H9 (cell line): ENCODE results near the gene CINP. TPM values are rescaled to one million over a fixed set of nuclear protein-coding genes. Genes with fewer than 3 reads are reported as not detected.

Source experiments
- DNase-seq: peaks from one replicate; pipeline ENCODE4 v3.0.0-alpha.2; 2017
- H2AFZ ChIP-seq: one replicate; pipeline ENCODE4 v1.6.1; 2013; ENCODE audit warnings: mild to moderate bottlenecking, low read length, control low read depth, moderate library complexity
- H2AK5ac ChIP-seq: 2 replicates; pipeline ENCODE4 v1.6.1; 2013; ENCODE audit warnings: low read length, control low read depth, mixed read lengths; ENCODE audit not compliant: insufficient read length
- H2BK120ac ChIP-seq: one replicate; pipeline ENCODE4 v1.6.1; 2013; ENCODE audit warnings: low read depth, mild to moderate bottlenecking, low read length, control low read depth, inconsistent platforms; ENCODE audit not compliant: poor library complexity, severe bottlenecking
- H2BK12ac ChIP-seq: 2 replicates; pipeline ENCODE4 v1.6.1; 2013; ENCODE audit warnings: low read length, control low read depth, mixed read lengths, low read depth; ENCODE audit not compliant: insufficient read length
- H2BK15ac ChIP-seq: 2 replicates; pipeline ENCODE4 v1.6.1; 2013; ENCODE audit warnings: low read depth, low read length, control low read depth
- H2BK20ac ChIP-seq: one replicate; pipeline ENCODE4 v1.6.1; 2013; ENCODE audit warnings: low read depth, mild to moderate bottlenecking, low read length, control low read depth, inconsistent platforms; ENCODE audit not compliant: poor library complexity, severe bottlenecking
- H2BK5ac ChIP-seq: 2 replicates; pipeline ENCODE4 v1.6.1; 2013; ENCODE audit warnings: low read length, control low read depth, mixed read lengths; ENCODE audit not compliant: insufficient read length
- H3K14ac ChIP-seq: 2 replicates; pipeline ENCODE4 v1.6.1; 2013; ENCODE audit warnings: low read length, control low read depth; ENCODE audit not compliant: insufficient read depth
- H3K18ac ChIP-seq: 2 replicates; pipeline ENCODE4 v1.6.1; 2013; ENCODE audit warnings: low read depth, mild to moderate bottlenecking, mixed read lengths, low read length, control low read depth; ENCODE audit not compliant: insufficient read length
- H3K23ac ChIP-seq: 2 replicates; pipeline ENCODE4 v1.6.1; 2013; ENCODE audit warnings: low read length, control low read depth, mixed read lengths, low read depth; ENCODE audit not compliant: insufficient read length
- H3K23me2 ChIP-seq: 2 replicates; pipeline ENCODE4 v1.6.1; 2013; ENCODE audit warnings: low read depth, mild to moderate bottlenecking, mixed read lengths, low read length, control low read depth; ENCODE audit not compliant: insufficient read length, poor library complexity, severe bottlenecking
- H3K27ac ChIP-seq: 2 replicates; pipeline ENCODE4 v1.5.1; 2013; ENCODE audit warnings: low read length, control low read depth, mixed read lengths, low read depth; ENCODE audit not compliant: insufficient read length
- H3K27me3 ChIP-seq: 2 replicates; pipeline ENCODE4 v1.6.1; 2013; ENCODE audit warnings: low read length, control low read depth, inconsistent platforms; ENCODE audit not compliant: insufficient read depth
- H3K4ac ChIP-seq: 2 replicates; pipeline ENCODE4 v1.6.1; 2013; ENCODE audit warnings: low read depth, mild to moderate bottlenecking, control low read depth, inconsistent platforms, low read length, moderate library complexity
- H3K4me1 ChIP-seq: 2 replicates; pipeline ENCODE4 v1.6.1; 2013; ENCODE audit warnings: low read length, control low read depth, inconsistent platforms; ENCODE audit not compliant: insufficient read depth
- H3K4me2 ChIP-seq: 2 replicates; pipeline ENCODE4 v1.6.1; 2013; ENCODE audit warnings: low read length, control low read depth, mixed read lengths; ENCODE audit not compliant: insufficient read length, insufficient read depth
- H3K56ac ChIP-seq: 2 replicates; pipeline ENCODE4 v1.6.1; 2013; ENCODE audit warnings: low read depth, mild to moderate bottlenecking, mixed read lengths, low read length, control low read depth; ENCODE audit not compliant: insufficient read length
- H3K79me1 ChIP-seq: 2 replicates; pipeline ENCODE4 v1.6.1; 2013; ENCODE audit warnings: low read depth, mild to moderate bottlenecking, moderate library complexity, low read length, control low read depth, inconsistent platforms; ENCODE audit not compliant: insufficient read depth, poor library complexity, severe bottlenecking
- H3K79me2 ChIP-seq: 2 replicates; pipeline ENCODE4 v1.6.1; 2013; ENCODE audit warnings: low read length, control low read depth, inconsistent platforms; ENCODE audit not compliant: insufficient read depth
- H3K9ac ChIP-seq: 2 replicates; pipeline ENCODE4 v1.6.1; 2013; ENCODE audit warnings: low read length, control low read depth, mixed read lengths; ENCODE audit not compliant: insufficient read length; ENCODE audit errors: extremely low read depth
- H3K9me3 ChIP-seq: one replicate; pipeline ENCODE4 v1.6.1; 2013; ENCODE audit warnings: low read depth, low read length, inconsistent platforms; ENCODE audit not compliant: control insufficient read depth
- H3T11ph ChIP-seq: one replicate; pipeline ENCODE4 v1.6.1; 2013; ENCODE audit warnings: mild to moderate bottlenecking, low read length, control low read depth, inconsistent platforms
- H4K20me1 ChIP-seq: one replicate; pipeline ENCODE4 v1.6.1; 2013; ENCODE audit not compliant: control insufficient read depth, insufficient read length, insufficient read depth
- H4K5ac ChIP-seq: 2 replicates; pipeline ENCODE4 v1.6.1; 2013; ENCODE audit warnings: low read depth, mild to moderate bottlenecking, mixed read lengths, low read length, control low read depth; ENCODE audit not compliant: insufficient read length
- H4K8ac ChIP-seq: replicated peaks from 2 replicates; pipeline ENCODE4 v1.6.1; 2013; ENCODE audit warnings: low read length, control low read depth, mixed read lengths, low read depth; ENCODE audit not compliant: insufficient read length
- H4K91ac ChIP-seq: 2 replicates; pipeline ENCODE4 v1.6.1; 2013; ENCODE audit warnings: low read depth, mild to moderate bottlenecking, moderate library complexity, mixed read lengths, low read length, control low read depth; ENCODE audit not compliant: insufficient read length
- H3K27ac Mint-ChIP-seq, 3 experiments: 2 replicates in 2 of 3; 3 replicates in 1 of 3; pipeline ENCODE4 v1.8.0; 2020 to 2021; ENCODE audit warnings: mixed read lengths in 3 of 3, mild to moderate bottlenecking in 1 of 3, moderate library complexity in 1 of 3
- H3K27me3 Mint-ChIP-seq: 2 replicates; pipeline ENCODE4 v1.8.0; 2021; ENCODE audit warnings: low read depth, mild to moderate bottlenecking, moderate library complexity, mixed read lengths
- H3K36me3 Mint-ChIP-seq, 3 experiments: 2 replicates in 2 of 3; 3 replicates in 1 of 3; pipeline ENCODE4 v1.8.0; 2020 to 2021; ENCODE audit warnings: low read depth in 3 of 3, mixed read lengths in 3 of 3; ENCODE audit not compliant: insufficient read depth in 1 of 3
- H3K4me1 Mint-ChIP-seq, 2 experiments: 2 replicates each; pipeline ENCODE4 v1.8.0; 2020; ENCODE audit warnings: mixed read lengths in 2 of 2
- H3K4me3 Mint-ChIP-seq, 2 experiments: 2 replicates in 1 of 2; 3 replicates in 1 of 2; pipeline ENCODE4 v1.8.0; 2020 to 2021; ENCODE audit warnings: mild to moderate bottlenecking in 2 of 2, mixed read lengths in 2 of 2, moderate library complexity in 1 of 2
- H3K9me3 Mint-ChIP-seq, 2 experiments: 2 replicates in 1 of 2; 3 replicates in 1 of 2; pipeline ENCODE4 v1.8.0; 2020; ENCODE audit warnings: mild to moderate bottlenecking in 2 of 2, mixed read lengths in 2 of 2, moderate library complexity in 1 of 2
- CTCF ChIP-seq: fragments of 200-600 bp; sonication (generic); conservative IDR thresholded peaks from 3 replicates; pipeline ENCODE4 v1.8.0; 2021; ENCODE audit warnings: antibody characterized with exemption, mild to moderate bottlenecking
- WGBS: extraction: QIAGEN DNeasy Blood & Tissue Kit; methylation state at CpG from one replicate; pipeline ENCODE4 v1.1.7; 2013; ENCODE audit warnings: missing lambda C conversion rate, low lambda C conversion rate, mixed read lengths; ENCODE audit not compliant: insufficient read length; ENCODE audit errors: extremely low coverage; 5-methylcytosine and 5-hydroxymethylcytosine counted together
- total RNA-seq: library from RNA; stranded (reverse); gene quantifications from 2 replicates; pipeline ENCODE4 v1.2.1, GENCODE V29; 2021

The CINP gene
- total RNA-seq, 1 experiment from 2014 or later, result 39.5 TPM

GRCh38 chr14:102344084-102344483 is 18.6 kb downstream of the CINP start:
- no peaks in the 10 kb centered on the region for H3K27me3 Mint-ChIP-seq

More at GRCh38 chr14:102344084-102344483, 18.6 kb downstream of the CINP start:
- DNase-seq, result no peak
- H3K18ac ChIP-seq, result no peak overlapping the region
- H3K9me3 ChIP-seq, result no peaks in the 10 kb centered on the region
- no peak overlapping the region for H3K56ac ChIP-seq
- H3K23me2 ChIP-seq, result no peaks in the 10 kb centered on the region
- H3K4me1 ChIP-seq, result no peaks in the 10 kb centered on the region
- no peak overlapping the region for H2BK5ac ChIP-seq
- H3K27ac ChIP-seq, result no peak overlapping the region
- H3K36me3 Mint-ChIP-seq, result peaks cover 18 to 53% (median 41%) of the 10 kb centered on the region in 3 experiments; a peak in 6 of 7 replicates
- H2BK20ac ChIP-seq, result no peak overlapping the region
- no peak overlapping the region for H3K9ac ChIP-seq
- no peak overlapping the region for H3K4me3 Mint-ChIP-seq
- TF ChIP-seq CTCF, result no peak
- no peaks in the 10 kb centered on the region for H3K79me1 ChIP-seq
- H4K5ac ChIP-seq, result no peak overlapping the region
- no peak overlapping the region for H4K91ac ChIP-seq
- no peak overlapping the region for H2BK120ac ChIP-seq
- no peak overlapping the region for H3T11ph ChIP-seq
- no peak overlapping the region for H3K14ac ChIP-seq
- no peak overlapping the region for H4K8ac ChIP-seq
- H4K20me1 ChIP-seq, result no peaks in the 10 kb centered on the region
- WGBS, result no CpG with 5 or more reads among the region's 7 CpGs
- no peak overlapping the region for H3K23ac ChIP-seq
- H3K4me2 ChIP-seq, result no peak overlapping the region
- no peaks in the 10 kb centered on the region for H3K9me3 Mint-ChIP-seq
- H2AK5ac ChIP-seq, result no peak overlapping the region
- H3K4me1 Mint-ChIP-seq, result no peaks in the 10 kb centered on the region
- no peak overlapping the region for H2BK15ac ChIP-seq
- no peak overlapping the region for H2AFZ ChIP-seq
- no peaks in the 10 kb centered on the region for H3K79me2 ChIP-seq
- H3K4ac ChIP-seq, result no peak overlapping the region
- no peak overlapping the region for H3K27ac Mint-ChIP-seq
- H2BK12ac ChIP-seq, result no peak overlapping the region
- H3K27me3 ChIP-seq, result no peaks in the 10 kb centered on the region
